SK-N-SH (cell line): ENCODE data around the gene EDA.

Experiments used
- CTCF ChIP-seq: fragments of 200-600 bp; sonication (generic); IDR thresholded peaks from 2 replicates; pipeline ENCODE4 v1.6.1; 2017; ENCODE audit warnings: antibody characterized with exemption, mild to moderate bottlenecking, moderate library complexity
- MAX ChIP-seq: IDR thresholded peaks from 2 replicates; pipeline ENCODE4 v1.4.0; 2012; ENCODE audit warnings: low read depth
- RCOR1 ChIP-seq: fragments of 150-350 bp; IDR thresholded peaks from 2 replicates; pipeline ENCODE4 v1.6.1; 2017; ENCODE audit warnings: antibody characterized with exemption, low read length
- SMC3 ChIP-seq: IDR thresholded peaks from 2 replicates; pipeline ENCODE4 v1.6.1; 2012; ENCODE audit warnings: low read depth, low read length, improper control_type of control experiment
- TEAD4 ChIP-seq: IDR thresholded peaks from 2 replicates; pipeline ENCODE4 v1.4.0; 2012; ENCODE audit warnings: mild to moderate bottlenecking, borderline replicate concordance; ENCODE audit not compliant: insufficient read depth
- TF ChIP-seq, protein P1 (sequence below): IDR thresholded peaks from 2 replicates; pipeline ENCODE4 v1.6.1; 2012; ENCODE audit warnings: mild to moderate bottlenecking, low read depth, low read length, moderate library complexity

GRCh38 chrX:70084592-70085240 is 468.8 kb downstream of the EDA start:
- TF ChIP-seq CTCF: no peak
- TF ChIP-seq, protein P1, sequence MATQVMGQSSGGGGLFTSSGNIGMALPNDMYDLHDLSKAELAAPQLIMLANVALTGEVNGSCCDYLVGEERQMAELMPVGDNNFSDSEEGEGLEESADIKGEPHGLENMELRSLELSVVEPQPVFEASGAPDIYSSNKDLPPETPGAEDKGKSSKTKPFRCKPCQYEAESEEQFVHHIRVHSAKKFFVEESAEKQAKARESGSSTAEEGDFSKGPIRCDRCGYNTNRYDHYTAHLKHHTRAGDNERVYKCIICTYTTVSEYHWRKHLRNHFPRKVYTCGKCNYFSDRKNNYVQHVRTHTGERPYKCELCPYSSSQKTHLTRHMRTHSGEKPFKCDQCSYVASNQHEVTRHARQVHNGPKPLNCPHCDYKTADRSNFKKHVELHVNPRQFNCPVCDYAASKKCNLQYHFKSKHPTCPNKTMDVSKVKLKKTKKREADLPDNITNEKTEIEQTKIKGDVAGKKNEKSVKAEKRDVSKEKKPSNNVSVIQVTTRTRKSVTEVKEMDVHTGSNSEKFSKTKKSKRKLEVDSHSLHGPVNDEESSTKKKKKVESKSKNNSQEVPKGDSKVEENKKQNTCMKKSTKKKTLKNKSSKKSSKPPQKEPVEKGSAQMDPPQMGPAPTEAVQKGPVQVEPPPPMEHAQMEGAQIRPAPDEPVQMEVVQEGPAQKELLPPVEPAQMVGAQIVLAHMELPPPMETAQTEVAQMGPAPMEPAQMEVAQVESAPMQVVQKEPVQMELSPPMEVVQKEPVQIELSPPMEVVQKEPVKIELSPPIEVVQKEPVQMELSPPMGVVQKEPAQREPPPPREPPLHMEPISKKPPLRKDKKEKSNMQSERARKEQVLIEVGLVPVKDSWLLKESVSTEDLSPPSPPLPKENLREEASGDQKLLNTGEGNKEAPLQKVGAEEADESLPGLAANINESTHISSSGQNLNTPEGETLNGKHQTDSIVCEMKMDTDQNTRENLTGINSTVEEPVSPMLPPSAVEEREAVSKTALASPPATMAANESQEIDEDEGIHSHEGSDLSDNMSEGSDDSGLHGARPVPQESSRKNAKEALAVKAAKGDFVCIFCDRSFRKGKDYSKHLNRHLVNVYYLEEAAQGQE: no peak
- TF ChIP-seq TEAD4: no peak
- no peak for TF ChIP-seq MAX
- TF ChIP-seq RCOR1: no peak
- no peak for TF ChIP-seq SMC3
